ENCODE data around the gene CYP3A5.

DNA sequence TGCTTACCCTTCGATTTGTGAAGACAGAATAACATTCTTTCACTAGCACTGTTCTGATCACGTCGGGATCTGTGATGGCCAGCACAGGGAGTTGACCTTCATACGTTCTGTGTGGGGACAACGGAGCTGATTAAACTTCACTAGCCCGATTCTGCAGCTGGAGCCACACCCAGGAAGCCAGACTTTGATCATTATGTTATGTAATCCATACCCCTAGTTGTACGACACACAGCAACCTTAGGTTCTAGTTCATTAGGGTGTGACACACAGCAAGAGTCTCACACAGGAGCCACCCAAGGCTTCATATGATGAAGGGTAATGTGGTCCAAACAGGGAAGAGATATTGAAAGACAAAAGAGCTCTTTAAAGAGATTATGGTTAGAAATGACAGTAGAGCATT is 7.2 kb downstream of the CYP3A5 start:
- no peak for TF ChIP-seq EZH2 (IDR thresholded peaks at IDR 0.05)
- no peak for TF ChIP-seq POLR2AphosphoS5 (IDR thresholded peaks at IDR 0.05; ENCODE audit: borderline replicate concordance, low read depth, low read length)

Data from SK-N-MC (cell line).